SK-N-SH (cell line): ENCODE results near the gene RDX. TPM values are rescaled to one million over a fixed set of nuclear protein-coding genes. Genes with fewer than 3 reads are reported as not detected.

Experiments
- CTCF ChIA-PET: fragments of 300-600, 350-600 bp; formaldehyde crosslinking; extraction: SDS; loops from one replicate; lab custom pipeline; 2021; lab: Yijun Ruan, JAX
- POLR2A ChIA-PET: fragments of 350-600 bp; sonication (Branson Sonifier 250); formaldehyde crosslinking; extraction: SDS; loops from one replicate; lab custom pipeline; 2020; ENCODE audit warnings: antibody characterized with exemption, inconsistent platforms; lab: Yijun Ruan, JAX
- DNase-seq: peaks from one replicate; pipeline ENCODE4 v3.0.0; 2012
- H2AFZ ChIP-seq: fragments of 200-600 bp; sonication (generic); 2 replicates; pipeline ENCODE4 v1.8.1; 2016; ENCODE audit warnings: antibody characterized with exemption, mild to moderate bottlenecking, low read depth
- H3F3A ChIP-seq: fragments of 200-600 bp; sonication (generic); replicated peaks from 2 replicates; pipeline ENCODE3; 2016; ENCODE audit warnings: antibody characterized with exemption, mild to moderate bottlenecking; ENCODE audit not compliant: insufficient read depth
- H3K27ac ChIP-seq, 2 experiments: fragments of 200-500 bp in 1 of 2; fragments of 200-600 bp in 1 of 2; sonication (Bioruptor generic) in 1 of 2; sonication (generic), shearing (Covaris generic) in 1 of 2; 2 replicates each; pipeline versions ENCODE4 v1.5.1 to v1.6.1; 2014 to 2016; ENCODE audit warnings: low read depth in 2 of 2, inconsistent platforms in 1 of 2, low read length in 1 of 2, mild to moderate bottlenecking in 1 of 2, mixed read lengths in 1 of 2
- H3K27me3 ChIP-seq: fragments of 200-600 bp; sonication (generic), shearing (Covaris generic); 2 replicates; pipeline ENCODE4 v1.6.1; 2016; ENCODE audit warnings: mixed run types; ENCODE audit not compliant: insufficient read depth
- H3K36me3 ChIP-seq, 2 experiments: fragments of 200-500 bp in 1 of 2; fragments of 200-600 bp in 1 of 2; sonication (Bioruptor generic) in 1 of 2; sonication (generic) in 1 of 2; replicated peaks in 1 of 2; 2 replicates each; pipeline versions ENCODE3 to v1.5.1; 2014 to 2016; ENCODE audit warnings: low read length in 1 of 2, mild to moderate bottlenecking in 1 of 2; ENCODE audit not compliant: insufficient read depth in 2 of 2, control insufficient read depth in 1 of 2
- H3K4me1 ChIP-seq, 2 experiments: fragments of 200-500 bp in 1 of 2; fragments of 200-600 bp in 1 of 2; sonication (Bioruptor generic) in 1 of 2; sonication (generic), shearing (Covaris generic) in 1 of 2; 2 replicates each; pipeline versions ENCODE4 v1.5.1 to v1.6.1; 2014 to 2016; ENCODE audit warnings: low read depth in 1 of 2, low read length in 1 of 2, mixed run types in 1 of 2; ENCODE audit not compliant: insufficient read depth in 2 of 2, control insufficient read depth in 1 of 2
- H3K4me2 ChIP-seq: fragments of 200-600 bp; sonication (generic), shearing (Covaris generic); 2 replicates; pipeline ENCODE4 v1.6.1; 2017; ENCODE audit warnings: mixed run types
- H3K4me3 ChIP-seq, 2 experiments: fragments of 200-500 bp in 1 of 2; fragments of 200-600 bp in 1 of 2; sonication (Bioruptor generic) in 1 of 2; sonication (generic), shearing (Covaris generic) in 1 of 2; 2 replicates each; pipeline versions ENCODE4 v1.5.1 to v1.8.1; 2014 to 2016; ENCODE audit warnings: low read depth in 2 of 2, inconsistent platforms in 1 of 2, low read length in 1 of 2, mild to moderate bottlenecking in 1 of 2, mixed read lengths in 1 of 2, moderate library complexity in 1 of 2
- H3K79me2 ChIP-seq: fragments of 200-600 bp; sonication (generic); 2 replicates; pipeline ENCODE4 v1.8.1; 2017; ENCODE audit warnings: mild to moderate bottlenecking; ENCODE audit not compliant: insufficient read depth
- H3K9ac ChIP-seq: fragments of 200-600 bp; sonication (generic); 2 replicates; pipeline ENCODE4 v1.6.1; 2017; ENCODE audit warnings: mixed run types
- H3K9me2 ChIP-seq: fragments of 200-600 bp; sonication (generic); 2 replicates; pipeline ENCODE4 v1.6.1; 2017; ENCODE audit warnings: mixed run types
- H3K9me3 ChIP-seq: fragments of 200-600 bp; sonication (generic); 2 replicates; pipeline ENCODE4 v1.6.1; 2017; ENCODE audit warnings: mixed run types, mild to moderate bottlenecking, moderate library complexity
- H4K20me1 ChIP-seq: fragments of 200-600 bp; sonication (generic); 2 replicates; pipeline ENCODE4 v1.6.1; 2017; ENCODE audit warnings: mild to moderate bottlenecking, mixed run types; ENCODE audit not compliant: insufficient read depth
- ELF1 ChIP-seq: IDR thresholded peaks from 2 replicates; pipeline ENCODE4 v1.4.0; 2012
- FOXJ3 ChIP-seq: sonication (generic); formaldehyde crosslinking; IDR thresholded peaks from 2 replicates; pipeline ENCODE4 v1.5.1; 2020; ENCODE audit warnings: mild to moderate bottlenecking, missing genetic modification reagents
- FOXM1 ChIP-seq: IDR thresholded peaks from 2 replicates; pipeline ENCODE4 v1.4.0; 2012; ENCODE audit warnings: low read depth, mild to moderate bottlenecking
- JUND ChIP-seq: IDR thresholded peaks from 2 replicates; pipeline ENCODE4 v1.4.0; 2012
- MEF2A ChIP-seq: IDR thresholded peaks from 2 replicates; pipeline ENCODE4 v1.4.0; 2012; ENCODE audit warnings: low read depth, borderline replicate concordance
- MXI1 ChIP-seq: IDR thresholded peaks from 2 replicates; pipeline ENCODE4 v1.6.1; 2012; ENCODE audit warnings: mild to moderate bottlenecking, low read depth, low read length, improper control_type of control experiment
- NRF1 ChIP-seq: IDR thresholded peaks from 2 replicates; pipeline ENCODE4 v1.6.1; 2012; ENCODE audit warnings: low read depth, mild to moderate bottlenecking, low read length
- POLR2AphosphoS5 ChIP-seq: IDR thresholded peaks from 2 replicates; pipeline ENCODE4 v1.6.1; 2012; ENCODE audit warnings: low read depth, low read length
- RFX5 ChIP-seq: IDR thresholded peaks from 2 replicates; pipeline ENCODE4 v1.6.1; 2012; ENCODE audit warnings: mild to moderate bottlenecking, improper control_type of control experiment, low read length
- SIN3A ChIP-seq: IDR thresholded peaks from 2 replicates; pipeline ENCODE4 v1.6.1; 2012; ENCODE audit warnings: low read depth, mild to moderate bottlenecking, low read length, moderate library complexity, borderline replicate concordance
- SMC3 ChIP-seq: IDR thresholded peaks from 2 replicates; pipeline ENCODE4 v1.6.1; 2012; ENCODE audit warnings: low read depth, low read length, improper control_type of control experiment
- whole genome bisulfite sequencing: methylation state at CpG from one replicate; pipeline ENCODE4 v1.1.6; 2017; ENCODE audit warnings: low lambda C conversion rate; 5-methylcytosine and 5-hydroxymethylcytosine counted together
- polyA plus RNA-seq, 3 experiments: library from polyadenylated mRNA; depleted of rRNA; stranded (reverse); fragments of >200 nt; gene quantifications; 2 replicates each; pipeline ENCODE4 v1.2.3, GENCODE V29; 2012
- TF ChIP-seq, protein P1 (sequence below): IDR thresholded peaks from 2 replicates; pipeline ENCODE4 v1.4.0; 2012; ENCODE audit warnings: low read depth, borderline replicate concordance
- TF ChIP-seq, protein P2 (sequence below): IDR thresholded peaks from 2 replicates; pipeline ENCODE4 v1.4.0; 2012; ENCODE audit warnings: low read depth, borderline replicate concordance
- TF ChIP-seq, protein P3 (sequence below): IDR thresholded peaks from 2 replicates; pipeline ENCODE4 v1.6.1; 2012; ENCODE audit warnings: mild to moderate bottlenecking, low read depth, low read length, moderate library complexity
- TF ChIP-seq, protein P4 (sequence below): IDR thresholded peaks from 2 replicates; pipeline ENCODE4 v1.4.0; 2012; ENCODE audit warnings: low read depth

Gene RDX
- polyA plus RNA-seq, 1 of the 3 experiments (the other 2 are of a cell fraction) = 29.4 TPM

DNA sequence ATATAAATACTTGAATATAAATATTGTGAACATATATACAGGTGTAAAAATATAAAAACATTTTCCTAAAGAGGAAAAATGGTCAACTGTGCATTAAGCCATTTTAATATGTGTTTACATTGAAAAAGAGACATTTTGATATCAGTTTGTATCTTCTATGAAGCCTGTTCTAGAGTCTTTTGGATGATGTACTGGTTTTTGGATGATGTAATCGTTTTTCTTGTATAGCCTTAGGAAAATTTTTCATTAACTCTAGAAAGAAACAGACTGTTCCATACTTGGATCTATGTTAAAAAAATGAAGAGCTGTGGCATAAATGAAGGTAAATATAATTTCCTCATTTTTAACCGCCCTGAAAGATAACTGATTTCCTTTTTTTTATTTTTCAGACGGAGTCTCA, 39.6 kb upstream of the RDX start:
- no peak overlapping the region for H3K4me3 ChIP-seq
- H3K79me2 ChIP-seq = no peaks in the 10 kb centered on the region
- no peak for TF ChIP-seq FOXM1
- TF ChIP-seq FOXJ3 (CRISPR knock-in tag) = no peak
- no peak for TF ChIP-seq ELF1
- no peak for TF ChIP-seq POLR2AphosphoS5
- TF ChIP-seq, protein P1, sequence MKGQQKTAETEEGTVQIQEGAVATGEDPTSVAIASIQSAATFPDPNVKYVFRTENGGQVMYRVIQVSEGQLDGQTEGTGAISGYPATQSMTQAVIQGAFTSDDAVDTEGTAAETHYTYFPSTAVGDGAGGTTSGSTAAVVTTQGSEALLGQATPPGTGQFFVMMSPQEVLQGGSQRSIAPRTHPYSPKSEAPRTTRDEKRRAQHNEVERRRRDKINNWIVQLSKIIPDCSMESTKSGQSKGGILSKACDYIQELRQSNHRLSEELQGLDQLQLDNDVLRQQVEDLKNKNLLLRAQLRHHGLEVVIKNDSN = no peak
- TF ChIP-seq, protein P2, sequence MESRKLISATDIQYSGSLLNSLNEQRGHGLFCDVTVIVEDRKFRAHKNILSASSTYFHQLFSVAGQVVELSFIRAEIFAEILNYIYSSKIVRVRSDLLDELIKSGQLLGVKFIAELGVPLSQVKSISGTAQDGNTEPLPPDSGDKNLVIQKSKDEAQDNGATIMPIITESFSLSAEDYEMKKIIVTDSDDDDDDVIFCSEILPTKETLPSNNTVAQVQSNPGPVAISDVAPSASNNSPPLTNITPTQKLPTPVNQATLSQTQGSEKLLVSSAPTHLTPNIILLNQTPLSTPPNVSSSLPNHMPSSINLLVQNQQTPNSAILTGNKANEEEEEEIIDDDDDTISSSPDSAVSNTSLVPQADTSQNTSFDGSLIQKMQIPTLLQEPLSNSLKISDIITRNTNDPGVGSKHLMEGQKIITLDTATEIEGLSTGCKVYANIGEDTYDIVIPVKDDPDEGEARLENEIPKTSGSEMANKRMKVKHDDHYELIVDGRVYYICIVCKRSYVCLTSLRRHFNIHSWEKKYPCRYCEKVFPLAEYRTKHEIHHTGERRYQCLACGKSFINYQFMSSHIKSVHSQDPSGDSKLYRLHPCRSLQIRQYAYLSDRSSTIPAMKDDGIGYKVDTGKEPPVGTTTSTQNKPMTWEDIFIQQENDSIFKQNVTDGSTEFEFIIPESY = no peak
- TF ChIP-seq, protein P3, sequence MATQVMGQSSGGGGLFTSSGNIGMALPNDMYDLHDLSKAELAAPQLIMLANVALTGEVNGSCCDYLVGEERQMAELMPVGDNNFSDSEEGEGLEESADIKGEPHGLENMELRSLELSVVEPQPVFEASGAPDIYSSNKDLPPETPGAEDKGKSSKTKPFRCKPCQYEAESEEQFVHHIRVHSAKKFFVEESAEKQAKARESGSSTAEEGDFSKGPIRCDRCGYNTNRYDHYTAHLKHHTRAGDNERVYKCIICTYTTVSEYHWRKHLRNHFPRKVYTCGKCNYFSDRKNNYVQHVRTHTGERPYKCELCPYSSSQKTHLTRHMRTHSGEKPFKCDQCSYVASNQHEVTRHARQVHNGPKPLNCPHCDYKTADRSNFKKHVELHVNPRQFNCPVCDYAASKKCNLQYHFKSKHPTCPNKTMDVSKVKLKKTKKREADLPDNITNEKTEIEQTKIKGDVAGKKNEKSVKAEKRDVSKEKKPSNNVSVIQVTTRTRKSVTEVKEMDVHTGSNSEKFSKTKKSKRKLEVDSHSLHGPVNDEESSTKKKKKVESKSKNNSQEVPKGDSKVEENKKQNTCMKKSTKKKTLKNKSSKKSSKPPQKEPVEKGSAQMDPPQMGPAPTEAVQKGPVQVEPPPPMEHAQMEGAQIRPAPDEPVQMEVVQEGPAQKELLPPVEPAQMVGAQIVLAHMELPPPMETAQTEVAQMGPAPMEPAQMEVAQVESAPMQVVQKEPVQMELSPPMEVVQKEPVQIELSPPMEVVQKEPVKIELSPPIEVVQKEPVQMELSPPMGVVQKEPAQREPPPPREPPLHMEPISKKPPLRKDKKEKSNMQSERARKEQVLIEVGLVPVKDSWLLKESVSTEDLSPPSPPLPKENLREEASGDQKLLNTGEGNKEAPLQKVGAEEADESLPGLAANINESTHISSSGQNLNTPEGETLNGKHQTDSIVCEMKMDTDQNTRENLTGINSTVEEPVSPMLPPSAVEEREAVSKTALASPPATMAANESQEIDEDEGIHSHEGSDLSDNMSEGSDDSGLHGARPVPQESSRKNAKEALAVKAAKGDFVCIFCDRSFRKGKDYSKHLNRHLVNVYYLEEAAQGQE = no peak
- no peak for TF ChIP-seq SIN3A
- no peak for TF ChIP-seq SMC3
- TF ChIP-seq MEF2A = no peak
- no peaks in the 10 kb centered on the region for H3K9me3 ChIP-seq
- H3F3A ChIP-seq = no peaks in the 10 kb centered on the region
- no peaks in the 10 kb centered on the region for H4K20me1 ChIP-seq
- ChIA-PET POLR2A (no interaction called here), CTCF (no interaction called here)
- no peak overlapping the region for H3K27ac ChIP-seq
- no peaks in the 10 kb centered on the region for H3K36me3 ChIP-seq
- no peak overlapping the region for H2AFZ ChIP-seq
- no peak overlapping the region for H3K4me2 ChIP-seq
- H3K9me2 ChIP-seq = no peaks in the 10 kb centered on the region
- no peaks in the 10 kb centered on the region for H3K4me1 ChIP-seq
- no peak overlapping the region for H3K9ac ChIP-seq
- DNase-seq = no peak
- H3K27me3 ChIP-seq = no peaks in the 10 kb centered on the region
- 64% methylated on average over 3 of the region's 3 CpGs for WGBS

DNA sequence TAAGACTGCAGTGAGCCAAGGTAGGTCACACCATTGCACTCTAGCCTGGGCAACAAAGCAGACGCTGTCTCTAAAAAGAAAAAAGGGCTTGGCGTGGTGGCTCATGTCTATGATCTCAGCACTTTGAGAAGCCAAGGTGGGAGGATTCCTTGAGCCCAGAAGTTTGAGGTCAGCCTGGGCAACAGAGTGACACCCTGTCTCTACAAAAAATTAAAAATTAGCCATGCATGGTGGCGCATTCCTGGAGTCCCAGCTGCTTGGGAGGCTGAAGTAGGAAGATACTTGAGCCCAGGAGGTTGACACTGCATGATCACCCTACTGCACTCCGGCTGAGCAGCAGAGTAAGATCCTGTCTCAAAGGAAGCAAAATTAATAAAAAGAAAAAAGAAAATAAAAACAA, 38.9 kb upstream of the RDX start:
- Histone ChIP-seq H3K4me1 (no peaks in the 10 kb centered on the region), H3K4me2 (no peak overlapping the region), H4K20me1 (no peaks in the 10 kb centered on the region), H3K79me2 (no peaks in the 10 kb centered on the region), H2AFZ (no peak overlapping the region), H3K27ac (no peak overlapping the region), H3K4me3 (no peak overlapping the region), H3K9me2 (no peaks in the 10 kb centered on the region), H3K9me3 (no peaks in the 10 kb centered on the region), H3K27me3 (no peaks in the 10 kb centered on the region), H3K36me3 (no peaks in the 10 kb centered on the region), H3K9ac (no peak overlapping the region)
- no peak for DNase-seq
- CTCF ChIA-PET = no interaction called here
- POLR2A ChIA-PET = no interaction called here
- TF ChIP-seq MXI1 (no peak), NRF1 (no peak), JUND (no peak), RFX5 (no peak), POLR2AphosphoS5 (no peak)
- TF ChIP-seq, protein P4, sequence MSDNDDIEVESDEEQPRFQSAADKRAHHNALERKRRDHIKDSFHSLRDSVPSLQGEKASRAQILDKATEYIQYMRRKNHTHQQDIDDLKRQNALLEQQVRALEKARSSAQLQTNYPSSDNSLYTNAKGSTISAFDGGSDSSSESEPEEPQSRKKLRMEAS = no peak
- TF ChIP-seq, all 33 proteins: peak for 0
- WGBS = 80% methylated on average over 4 of the region's 4 CpGs
- no peaks in the 10 kb centered on the region for H3F3A ChIP-seq
